Stimulated activated CD8-positive, alpha-beta memory T cell treated with anti-CD3 and anti-CD28 coated beads, Interleukin-2, amount 100 ng/mL, for 1 hour (primary cell): ENCODE data around the gene RASSF3.

ENCODE experiments used
- DNase-seq, 2 donors: peaks; one replicate each; pipeline ENCODE4 v3.0.0-alpha.2; 2020; ENCODE audit warnings: low read depth in 2 of 2

The RASSF3 gene

DNA sequence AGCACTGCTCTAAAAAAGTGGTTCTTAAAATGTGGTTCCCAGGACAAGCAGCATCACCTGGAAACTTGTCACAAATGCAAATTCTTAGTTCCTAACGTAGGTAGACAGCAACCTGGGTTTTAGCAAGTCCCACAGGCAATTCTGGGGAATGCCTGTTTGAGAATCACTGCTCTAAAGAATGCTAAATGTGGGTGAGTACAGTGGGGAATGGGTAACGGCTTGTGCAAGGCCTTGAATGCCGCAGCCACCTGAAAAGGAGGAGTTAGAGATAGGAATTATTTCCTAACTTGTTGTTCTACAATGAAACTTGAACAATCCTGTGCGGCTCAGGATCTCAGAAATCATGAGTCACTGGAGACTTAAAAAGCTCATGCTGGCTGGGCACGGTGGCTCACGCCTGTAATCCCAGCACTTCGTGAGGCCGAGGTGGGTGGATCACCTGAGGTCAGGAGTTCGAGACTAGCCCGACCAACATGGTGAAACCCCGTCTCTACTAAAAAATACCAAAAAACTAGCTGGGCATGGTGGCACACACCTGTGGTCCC lies 114.0 kb downstream of the RASSF3 start:
- DNase-seq = no peak

DNA sequence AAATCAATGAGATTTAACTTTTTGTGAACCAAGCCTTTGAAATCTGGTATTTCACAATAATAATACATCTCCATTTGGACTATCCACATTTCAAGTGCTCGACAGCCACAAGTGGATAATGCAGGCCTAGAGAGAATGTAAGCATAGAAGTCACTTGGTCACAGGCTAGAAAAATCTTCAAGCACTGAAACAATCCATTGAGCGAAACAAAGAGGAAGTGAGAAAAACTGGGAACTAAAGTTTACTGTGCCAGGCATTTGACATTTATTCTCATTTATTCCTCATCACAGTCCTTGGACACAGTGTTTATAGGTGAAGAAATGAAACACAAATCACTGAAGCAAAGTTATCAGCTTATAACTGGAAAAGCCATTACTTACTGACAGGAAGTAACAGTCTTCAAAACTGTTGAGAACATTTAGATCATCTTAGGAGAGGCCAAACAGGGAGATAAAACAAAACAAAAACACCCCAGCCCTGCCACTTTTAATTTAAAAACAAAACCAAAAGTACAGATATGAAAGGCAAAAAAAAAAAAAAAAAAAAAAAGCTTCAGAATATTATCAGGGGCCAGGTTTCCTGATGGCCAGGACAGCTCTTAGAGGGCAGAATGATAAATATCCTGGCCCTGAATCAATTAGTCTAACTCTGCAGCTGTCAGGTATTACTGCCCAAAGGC lies 119.8 kb downstream of the RASSF3 start:
- DNase-seq = no peak

DNA sequence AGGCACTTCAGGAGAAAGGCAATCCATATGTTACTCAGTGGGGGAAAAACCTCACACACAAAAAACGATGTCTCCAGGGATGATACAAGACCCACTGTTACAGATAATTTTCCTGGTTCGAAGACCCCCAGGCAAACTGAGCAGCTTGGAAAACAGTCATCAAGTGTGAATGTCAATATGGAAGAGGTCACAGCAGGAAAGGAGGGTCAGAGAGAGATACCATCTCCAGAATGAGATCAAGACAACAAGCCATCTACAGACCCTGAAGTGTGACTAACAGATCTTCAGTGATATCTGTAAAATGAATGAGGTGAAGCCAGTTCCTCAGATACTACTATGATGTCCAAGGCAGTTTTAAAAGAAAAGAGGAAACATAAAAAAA lies 120.3 kb downstream of the RASSF3 start:
- no peak for DNase-seq

DNA sequence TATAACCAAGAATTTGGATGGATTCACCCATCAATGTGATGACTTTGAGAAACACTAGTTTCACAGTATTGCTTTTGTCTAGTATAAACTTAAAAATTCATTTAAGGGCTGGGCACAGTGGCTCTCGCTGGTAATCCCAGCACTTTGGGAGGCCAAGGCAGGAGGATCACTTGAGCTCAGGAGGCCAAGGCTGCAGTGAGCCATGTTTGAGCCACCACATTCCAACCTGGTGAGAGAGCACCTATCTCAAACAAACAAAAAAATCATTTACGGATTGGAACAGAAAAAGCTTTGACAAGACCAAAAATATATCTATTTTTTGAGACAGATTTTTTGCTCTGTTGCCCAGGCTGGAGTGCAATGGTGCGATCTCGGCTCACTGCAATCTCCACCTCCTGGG lies 121.4 kb downstream of the RASSF3 start:
- no peak for DNase-seq

DNA sequence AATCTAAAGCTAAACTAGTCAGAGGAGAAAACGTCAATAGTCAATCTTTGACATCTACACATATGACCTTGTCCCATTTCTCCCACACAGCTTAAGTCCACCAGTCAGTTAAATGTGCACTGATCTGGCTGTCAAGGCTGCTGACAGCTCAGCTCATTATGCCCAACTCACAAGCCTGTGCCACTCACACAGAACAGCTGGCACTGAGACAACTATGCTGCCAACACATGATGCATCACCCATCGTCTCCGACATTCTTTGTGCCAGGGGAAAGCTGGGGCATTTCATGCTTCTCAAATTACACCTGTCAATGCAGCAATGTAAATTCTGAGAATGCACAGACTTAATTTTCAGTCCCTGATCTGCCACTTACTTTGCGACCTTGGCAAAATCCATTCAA lies 123.6 kb downstream of the RASSF3 start:
- DNase-seq = no peak

DNA sequence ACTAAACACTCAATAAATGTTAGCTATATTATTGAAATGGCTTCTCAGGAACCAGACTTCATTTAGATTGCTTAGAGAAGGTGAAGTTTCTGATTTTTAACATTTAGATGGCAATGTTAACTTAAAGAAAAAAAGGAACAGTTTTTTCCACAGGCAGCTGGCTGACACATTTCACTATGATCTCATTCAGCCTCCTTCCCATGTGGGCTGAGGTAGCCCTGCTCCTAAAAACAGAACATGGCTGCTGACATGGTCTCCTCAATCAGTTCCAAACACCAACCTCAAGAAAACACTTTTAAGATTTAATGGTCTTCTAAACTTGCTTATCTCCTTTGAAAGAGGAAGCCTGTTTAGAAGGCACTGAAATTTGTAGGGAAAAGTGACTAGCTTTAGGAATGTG lies 125.1 kb downstream of the RASSF3 start:
- DNase-seq = no peak

DNA sequence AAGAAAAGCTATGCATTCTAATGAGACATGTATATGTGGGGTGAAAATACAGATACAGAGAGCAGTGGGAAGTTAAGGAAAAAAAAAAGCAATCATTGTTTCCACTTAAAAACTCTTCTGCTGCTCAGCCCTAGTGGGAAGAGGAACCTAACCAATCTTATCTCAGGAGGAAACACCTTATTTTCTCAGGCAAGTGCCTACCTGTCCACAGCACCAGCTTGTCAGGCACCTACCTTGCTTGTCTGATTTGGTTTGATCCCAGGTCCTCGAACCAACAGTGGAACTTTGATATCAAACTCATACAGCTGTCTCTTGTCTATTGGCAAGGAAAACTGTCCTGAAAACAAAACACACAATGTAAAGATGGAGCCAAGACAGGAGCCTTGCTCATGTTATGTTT lies 126.5 kb downstream of the RASSF3 start:
- DNase-seq = no peak

DNA sequence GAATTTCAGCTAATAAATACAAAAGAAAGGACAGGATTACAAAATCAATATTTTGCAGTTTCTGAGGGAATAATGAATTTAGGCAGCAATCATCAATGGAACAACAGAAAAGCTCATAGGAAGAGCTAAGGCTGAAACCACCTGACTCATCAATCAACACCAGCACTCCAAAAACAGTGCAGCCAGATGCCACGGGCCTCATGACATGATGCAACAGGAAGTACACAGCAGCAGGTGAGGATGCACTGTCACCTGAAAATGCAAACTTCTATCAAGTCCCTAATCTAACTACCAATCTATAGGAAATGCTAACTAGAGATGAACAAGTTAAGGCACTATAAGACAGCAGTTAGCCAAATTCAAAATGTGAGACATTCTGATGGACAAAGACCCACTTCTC lies 127.2 kb downstream of the RASSF3 start:
- DNase-seq = no peak

DNA sequence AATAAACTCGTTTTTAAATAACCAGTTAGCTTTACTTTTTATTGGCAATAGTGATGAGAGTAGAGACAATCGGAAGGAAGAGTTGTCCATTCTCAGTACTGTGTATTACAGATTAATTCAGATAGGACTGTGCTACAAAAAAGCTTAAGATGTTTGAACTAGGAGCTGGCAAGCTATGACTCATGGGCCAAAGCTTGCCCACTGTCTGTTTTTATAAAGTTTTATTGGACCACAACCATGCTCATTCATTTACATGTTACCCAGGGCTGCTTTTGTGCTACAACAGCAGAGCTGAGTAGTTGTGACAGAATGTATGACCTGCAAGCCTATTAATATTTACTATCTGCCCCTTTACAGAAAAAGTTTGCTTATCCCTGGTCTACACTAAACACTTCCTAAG lies 129.5 kb downstream of the RASSF3 start:
- DNase-seq = no peak

DNA sequence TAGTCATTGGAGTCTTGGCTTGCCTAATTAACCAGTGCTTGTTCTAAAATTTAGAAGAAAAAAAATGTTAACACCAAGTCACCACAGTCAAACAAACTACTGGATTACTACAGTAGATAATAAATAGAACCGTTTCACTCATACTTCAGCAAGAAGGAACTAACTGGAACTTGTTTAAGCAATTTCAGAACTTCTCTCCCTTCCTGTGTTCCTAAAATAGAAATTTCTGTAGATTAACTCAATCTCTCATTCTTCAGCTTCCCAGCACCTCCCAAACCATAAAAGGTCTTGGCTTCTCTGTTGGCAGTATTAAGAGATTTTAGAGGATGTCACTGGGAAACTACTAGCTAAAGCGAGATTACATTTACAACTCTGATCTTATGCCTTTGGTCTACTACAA lies 130.4 kb downstream of the RASSF3 start:
- DNase-seq = no peak

DNA sequence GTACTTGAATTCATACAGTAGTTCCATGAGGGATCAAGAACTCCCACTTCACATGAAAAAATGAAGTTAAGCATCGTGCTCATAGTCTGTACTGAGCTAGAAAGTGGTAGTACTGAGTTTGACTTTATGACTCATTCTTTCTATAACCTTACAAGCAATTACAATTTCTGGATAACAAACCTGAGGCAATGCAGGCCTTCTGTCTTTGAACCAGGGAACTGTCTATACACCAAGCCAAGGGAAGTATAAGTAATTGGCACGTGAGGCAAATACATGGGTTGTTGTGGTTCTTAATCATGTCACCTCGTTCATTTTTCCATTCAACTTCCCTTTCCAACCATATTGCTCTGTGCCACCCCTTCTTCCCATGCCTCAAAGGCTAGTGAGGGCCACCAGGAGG lies 132.1 kb downstream of the RASSF3 start:
- no peak for DNase-seq

DNA sequence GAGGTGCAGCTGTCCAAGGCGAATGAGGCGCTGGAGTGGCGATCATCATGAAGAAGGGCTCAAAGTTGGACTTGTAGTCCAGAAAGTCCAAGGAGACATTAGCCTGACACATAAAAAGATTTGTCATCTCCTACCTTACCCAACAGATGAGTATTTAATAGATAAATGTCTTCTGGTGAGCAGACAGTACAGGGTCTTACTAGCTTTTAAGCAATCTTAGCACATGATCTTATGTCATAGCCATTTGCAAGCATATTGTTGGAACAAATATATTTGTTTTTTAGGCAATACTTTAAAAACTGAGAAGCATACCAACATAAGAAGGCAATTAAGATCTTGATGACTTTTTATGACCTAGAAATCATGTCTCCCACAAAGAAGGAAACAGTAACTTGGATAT lies 132.9 kb downstream of the RASSF3 start:
- DNase-seq = no peak

DNA sequence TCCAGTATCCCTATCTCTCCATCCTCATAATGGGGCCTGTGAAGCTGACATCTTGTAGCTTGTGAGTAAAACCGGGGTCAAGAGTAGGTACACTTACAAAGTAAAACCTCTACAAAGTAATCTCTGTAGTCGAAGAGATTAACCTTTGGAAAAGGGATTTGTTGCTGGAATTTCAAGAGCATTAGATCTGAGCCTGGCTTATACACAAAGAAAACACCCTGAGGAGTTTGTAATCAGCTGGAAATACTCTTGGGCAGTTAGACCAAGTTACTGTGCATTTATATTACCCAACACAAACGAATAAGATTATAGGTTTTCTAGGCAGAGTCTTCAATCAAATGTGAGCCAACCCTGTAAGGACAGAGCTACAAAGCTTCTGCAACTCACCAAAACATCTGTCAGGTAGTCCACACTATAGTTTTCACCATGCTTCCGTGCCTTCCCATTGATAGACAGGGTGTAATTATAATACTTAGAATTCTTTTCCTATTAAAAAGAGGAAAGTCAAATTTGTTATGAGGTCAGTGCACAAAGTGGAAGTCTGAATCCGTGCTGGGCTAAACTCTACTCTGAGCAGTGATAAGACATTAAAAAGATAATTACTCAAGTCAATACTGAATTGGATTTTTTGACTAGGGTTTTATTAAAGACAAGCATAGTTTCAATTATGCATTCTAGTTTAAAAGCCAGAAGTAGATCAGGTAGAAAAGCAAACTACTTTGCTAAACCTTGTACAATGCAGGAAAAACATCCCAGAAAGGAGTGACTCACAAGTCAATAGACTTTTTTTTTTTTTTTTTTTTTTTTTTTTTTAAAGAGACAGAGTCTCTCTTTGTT lies 134.3 kb downstream of the RASSF3 start:
- no peak for DNase-seq

DNA sequence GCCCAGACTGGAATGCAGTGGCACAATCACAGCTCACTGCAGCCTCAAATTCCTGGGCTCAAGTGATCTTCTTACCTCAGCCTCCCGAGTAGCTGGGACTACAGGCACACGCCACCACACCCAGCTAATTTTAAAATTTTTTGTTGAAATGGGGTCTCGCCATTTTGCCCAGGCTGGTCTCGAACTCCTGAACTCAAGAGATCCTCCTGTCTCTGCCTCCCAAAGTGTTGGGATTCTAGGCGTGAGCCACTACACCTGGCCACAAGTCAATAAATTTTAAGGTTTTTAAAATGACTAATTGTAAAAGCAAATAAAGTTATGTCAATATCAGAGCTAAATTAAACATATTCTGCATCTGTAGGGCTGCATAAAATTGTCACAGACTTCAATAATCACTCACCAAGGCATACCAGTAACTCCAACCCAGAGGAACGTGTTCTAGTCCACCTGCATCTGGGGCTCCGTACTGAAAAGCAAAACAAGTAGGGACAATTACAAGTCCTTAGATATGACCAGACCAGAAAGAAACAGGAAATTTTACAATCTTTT lies 135.0 kb downstream of the RASSF3 start:
- no peak for DNase-seq

DNA sequence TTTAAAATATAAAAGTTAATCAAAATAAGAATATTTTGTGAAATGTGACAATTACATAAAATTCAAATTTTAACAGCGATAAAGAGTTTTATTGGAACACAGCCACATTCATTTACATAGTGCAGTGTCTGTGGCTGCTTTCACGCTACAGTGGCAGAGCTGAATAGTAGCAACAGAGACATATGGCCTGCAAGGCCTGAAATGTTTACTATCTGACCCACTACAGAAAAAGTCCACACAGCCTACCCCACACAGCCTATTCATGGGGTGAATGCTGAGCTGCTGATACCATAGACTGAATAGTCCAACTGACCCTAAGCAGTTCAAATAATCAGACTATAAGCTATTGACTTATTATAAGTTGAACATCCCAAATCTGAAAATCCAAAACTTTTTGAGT lies 135.7 kb downstream of the RASSF3 start:
- DNase-seq = no peak

DNA sequence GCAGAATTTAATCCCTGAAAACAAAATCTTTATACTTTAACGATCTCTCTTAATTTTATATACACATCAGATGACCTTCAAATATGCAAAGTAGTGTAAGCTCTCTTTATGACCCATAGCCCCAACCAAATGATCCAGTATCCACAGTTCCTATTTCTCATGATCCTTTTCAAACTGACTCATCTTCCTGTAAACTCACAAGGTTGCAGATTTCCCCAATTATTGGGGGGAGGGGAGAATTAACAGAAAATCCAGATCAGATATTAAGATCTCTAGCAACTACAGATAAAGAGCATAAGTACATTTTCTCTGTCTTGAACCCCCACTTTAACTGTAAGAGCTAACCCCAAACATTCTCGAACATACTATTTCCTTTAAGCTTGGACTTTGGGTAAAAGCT lies 136.4 kb downstream of the RASSF3 start:
- DNase-seq = no peak
